Measurements from ENCODE around the gene RAB5B. TPM values are rescaled to one million over a fixed set of nuclear protein-coding genes. Genes with fewer than 3 reads are reported as not detected.
"Not testable (repeated sequence)": the region's sequence is repeated elsewhere in the genome, so short reads cannot be mapped to it uniquely, and the experiment has no call there.

Gene RAB5B
- polyA plus RNA-seq, 2 of the 4 experiments (the other 2 are of a cell fraction): 37.2 to 90.4 TPM

DNA sequence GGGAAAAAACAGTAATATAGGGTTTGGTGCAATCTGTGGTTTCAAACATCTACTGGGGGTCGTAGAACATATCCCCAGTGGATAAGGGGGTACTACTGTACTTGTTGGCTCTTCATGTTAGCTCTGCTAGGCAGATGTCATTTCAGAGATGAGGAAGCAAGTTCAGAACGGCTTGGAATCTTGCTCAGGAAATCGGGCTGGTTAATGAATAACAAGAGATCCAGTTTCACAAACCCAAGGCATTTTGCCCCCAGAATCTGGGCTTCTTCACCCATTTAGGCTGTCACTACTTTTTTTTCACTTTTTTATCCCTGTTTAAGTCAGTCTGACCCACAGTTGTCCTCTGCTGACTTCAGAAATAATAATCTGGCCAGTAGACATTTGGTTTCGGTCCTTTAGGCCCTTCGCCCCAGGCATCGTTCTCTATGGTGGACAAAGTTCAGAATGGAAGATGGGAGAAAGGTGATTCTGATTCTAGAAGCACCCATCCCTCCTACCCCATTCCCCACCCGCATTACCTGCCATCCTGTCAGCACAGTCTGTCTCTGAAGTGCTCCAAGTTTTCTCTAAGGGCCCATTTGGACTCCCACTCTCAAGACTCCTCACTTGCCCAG is 27.7 kb downstream of the RAB5B start:
- WGBS (ENCODE audit: missing lambda C conversion rate): 54% methylated on average over 7 of the region's 7 CpGs
- CTCF ChIA-PET: interaction anchor here (1.1 kb wide), 1 partner anchor 46 kb away, joined by 3 read pairs; no protein-coding TSS in a partner anchor
- POLR2A ChIA-PET: no interaction called here
- FAIRE-seq: no peak
- H3K9me3 ChIP-seq: no peaks in the 10 kb centered on the region
- no peak overlapping the region for H3K4me3 ChIP-seq
- H3K4me1 ChIP-seq: peaks cover 18% of the 10 kb centered on the region
- TF ChIP-seq RARB (CRISPR knock-in tag; IDR thresholded peaks at IDR 0.05): no peak
- TF ChIP-seq MAZ (IDR thresholded peaks at IDR 0.05; ENCODE audit: borderline replicate concordance, low read depth, low read length): no peak
- no peak for TF ChIP-seq MYC (IDR thresholded peaks at IDR 0.05; ENCODE audit: borderline replicate concordance, low read length)
- TF ChIP-seq CBX2 (IDR thresholded peaks at IDR 0.05; ENCODE audit: borderline replicate concordance, low read depth): no peak
- TF ChIP-seq MAFK (IDR thresholded peaks at IDR 0.05; ENCODE audit: partially characterized antibody): no peak
- TF ChIP-seq EP300 (IDR thresholded peaks at IDR 0.05): no peak
- TF ChIP-seq JUN (IDR thresholded peaks at IDR 0.05): no peak
- TF ChIP-seq, protein P1, sequence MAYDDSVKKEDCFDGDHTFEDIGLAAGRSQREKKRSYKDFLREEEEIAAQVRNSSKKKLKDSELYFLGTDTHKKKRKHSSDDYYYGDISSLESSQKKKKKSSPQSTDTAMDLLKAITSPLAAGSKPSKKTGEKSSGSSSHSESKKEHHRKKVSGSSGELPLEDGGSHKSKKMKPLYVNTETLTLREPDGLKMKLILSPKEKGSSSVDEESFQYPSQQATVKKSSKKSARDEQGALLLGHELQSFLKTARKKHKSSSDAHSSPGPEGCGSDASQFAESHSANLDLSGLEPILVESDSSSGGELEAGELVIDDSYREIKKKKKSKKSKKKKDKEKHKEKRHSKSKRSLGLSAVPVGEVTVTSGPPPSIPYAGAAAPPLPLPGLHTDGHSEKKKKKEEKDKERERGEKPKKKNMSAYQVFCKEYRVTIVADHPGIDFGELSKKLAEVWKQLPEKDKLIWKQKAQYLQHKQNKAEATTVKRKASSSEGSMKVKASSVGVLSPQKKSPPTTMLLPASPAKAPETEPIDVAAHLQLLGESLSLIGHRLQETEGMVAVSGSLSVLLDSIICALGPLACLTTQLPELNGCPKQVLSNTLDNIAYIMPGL (CRISPR knock-in tag; IDR thresholded peaks at IDR 0.05; ENCODE audit: borderline replicate concordance): no peak
- TF ChIP-seq ZSCAN20 (CRISPR knock-in tag; IDR thresholded peaks at IDR 0.05): no peak
- TF ChIP-seq RCOR1 (IDR thresholded peaks at IDR 0.05; ENCODE audit: low read depth, low read length): no peak
- H3K4me2 ChIP-seq: peak overlapping the region; percentile 52
- H3K27ac ChIP-seq: peak overlapping the region; percentile 7 to 65; a peak in 3 of 6 replicates
- ATAC-seq: no peak
- peak in 1 of 2 experiments; percentile 19 for DNase-seq (ENCODE audit: low read depth in 1 of 2, low spot score in 1 of 2)

DNA sequence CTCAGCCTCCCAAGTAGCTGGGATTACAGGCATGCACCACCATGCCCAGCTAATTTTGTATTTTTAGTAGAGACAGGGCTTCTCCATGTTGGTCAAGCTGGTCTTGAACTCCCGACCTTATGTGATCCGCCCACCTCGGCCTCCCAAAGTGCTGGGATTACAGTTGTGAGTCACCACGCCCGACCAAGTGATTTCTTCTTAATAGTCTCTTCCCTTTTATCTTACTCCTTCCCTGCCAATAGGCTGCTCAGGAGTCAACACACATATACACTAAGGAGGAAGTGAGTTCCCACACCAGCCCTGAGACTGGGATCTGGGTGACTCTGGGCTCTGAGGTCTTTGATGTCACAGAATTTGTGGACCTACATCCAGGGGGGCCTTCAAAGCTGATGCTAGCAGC is 29.5 kb downstream of the RAB5B start:
- ATAC-seq; H3K4me3 ChIP-seq; FAIRE-seq; POLR2A ChIA-PET; H3K9me3 ChIP-seq; H3K27ac ChIP-seq; DNase-seq (ENCODE audit: low read depth in 1 of 2, low spot score in 1 of 2); H3K4me2 ChIP-seq: not testable (repeated sequence)
- peaks cover 18% of the 10 kb centered on the region for H3K4me1 ChIP-seq
- CTCF ChIA-PET: interaction anchor here (1.1 to 4.1 kb wide), 2 partner anchors 26 to 36 kb away, joined by 3 to 22 read pairs; no protein-coding TSS in a partner anchor
- WGBS (ENCODE audit: missing lambda C conversion rate): 92% methylated on average over 5 of the region's 5 CpGs

DNA sequence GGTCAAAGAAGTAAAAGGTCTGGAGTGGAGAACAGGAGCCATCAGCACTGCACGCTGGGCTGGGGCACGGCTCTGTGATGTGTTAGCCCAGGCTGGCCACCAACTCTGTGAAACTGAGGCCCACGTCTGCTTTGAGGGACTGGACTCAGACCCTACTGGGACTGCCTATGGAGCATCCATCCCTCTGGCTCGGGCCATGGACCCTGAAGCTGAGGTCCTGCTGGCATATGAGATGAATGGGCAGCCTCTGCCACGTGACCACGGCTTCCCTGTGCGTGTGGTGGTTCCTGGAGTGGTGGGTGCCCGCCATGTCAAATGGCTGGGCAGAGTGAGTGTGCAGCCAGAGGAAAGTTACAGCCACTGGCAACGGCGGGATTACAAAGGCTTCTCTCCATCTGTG is 30.3 kb downstream of the RAB5B start:
- Histone ChIP-seq H3K4me3 (no peak overlapping the region), H3K4me1 (peaks cover 18% of the 10 kb centered on the region), H3K4me2 (no peak overlapping the region), H3K9me3 (no peaks in the 10 kb centered on the region), H3K27ac (no peak overlapping the region)
- ATAC-seq: no peak
- POLR2A ChIA-PET: no interaction called here
- no peak for TF ChIP-seq CHD4 (IDR thresholded peaks at IDR 0.05; ENCODE audit: borderline replicate concordance)
- FAIRE-seq: no peak
- DNase-seq (ENCODE audit: low read depth in 1 of 2, low spot score in 1 of 2): no peak
- CTCF ChIA-PET: interaction anchor here (1.0 to 4.1 kb wide), 2 partner anchors 8 to 26 kb away, joined by 4 to 22 read pairs; no protein-coding TSS in a partner anchor
- WGBS (ENCODE audit: missing lambda C conversion rate): 96% methylated on average over 10 of the region's 10 CpGs

DNA sequence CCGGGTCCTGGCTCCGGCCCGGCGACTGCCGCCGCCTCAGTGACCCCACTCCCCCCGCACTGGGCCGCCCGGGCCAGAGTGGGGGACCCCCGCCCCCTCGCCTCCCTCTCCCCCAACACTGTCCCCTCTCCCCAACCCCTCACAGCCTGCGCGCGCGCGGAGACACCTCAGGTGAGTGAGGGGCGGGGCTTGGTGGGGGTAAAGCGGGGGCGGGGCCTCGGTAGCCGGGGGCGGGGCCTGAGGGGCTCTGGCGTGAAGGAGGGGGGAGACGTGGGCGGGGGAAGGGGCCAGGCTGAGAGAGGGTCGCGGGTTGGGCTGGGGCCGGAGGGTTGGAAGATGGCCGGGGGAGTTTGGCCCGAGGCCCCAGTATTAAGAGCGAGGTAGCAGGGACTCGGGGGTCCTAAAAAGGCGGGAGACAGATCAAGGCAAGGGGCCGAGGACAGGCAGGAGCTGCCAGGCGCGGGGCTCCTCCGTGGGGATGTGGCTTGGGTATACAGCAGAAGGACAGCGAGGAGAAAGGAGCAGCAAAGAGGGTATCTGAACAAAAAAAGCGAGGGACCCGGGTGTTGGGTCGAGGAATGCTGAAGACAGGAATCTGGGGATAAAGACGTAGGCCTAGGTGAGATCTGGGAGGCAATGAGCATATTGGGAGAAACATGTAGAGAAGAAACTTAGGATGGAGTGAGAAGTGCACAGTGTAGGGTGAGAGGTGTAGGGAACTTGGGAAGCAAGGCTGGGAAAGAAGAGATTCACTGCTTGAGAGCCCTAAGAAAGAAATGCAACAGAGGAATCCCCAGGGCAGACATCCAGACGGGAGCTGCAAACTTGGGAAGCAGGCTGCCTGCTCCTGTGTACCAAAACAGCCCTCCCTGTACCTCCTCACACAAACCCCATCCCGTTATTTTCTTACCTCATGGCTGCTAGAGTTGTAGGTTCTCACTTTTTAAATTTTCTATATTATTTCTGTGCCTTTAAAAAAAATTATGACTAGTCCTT is 34.0 kb downstream of the RAB5B start:
- POLR2A ChIA-PET: interaction anchor here (0.6 to 1.5 kb wide), 5 partner anchors 11 to 56 kb away, joined by 3 to 13 read pairs (median 8); partner anchors contain the start of genes RAB5B and SUOX
- no peak for FAIRE-seq
- peaks cover 6% of the 10 kb centered on the region; the same call in 2 of the 3 replicates for H3K4me1 ChIP-seq
- peak overlapping the region; percentile 97 for H3K4me2 ChIP-seq
- peak overlapping the region; percentile 98 for H3K4me3 ChIP-seq
- H3K9me3 ChIP-seq: no peaks in the 10 kb centered on the region
- peak overlapping the region; percentile 98 to 99 for H3K27ac ChIP-seq
- CTCF ChIA-PET: interaction anchor here (2.2 to 4.3 kb wide), 4 partner anchors 10 to 22 kb away, joined by 10 to 28 read pairs (median 22); partner anchors contain the start of gene SUOX
- peak; percentile 72 to 81 for ATAC-seq
- 19% methylated on average over 22 of the region's 44 CpGs for WGBS (ENCODE audit: missing lambda C conversion rate)
- TF ChIP-seq JUN (IDR thresholded peaks at IDR 0.05) (0 out of 5 replicates have a peak, but pooled peaks of 1 of the 2 experiments have one; percentile 46), TFCP2L1 (CRISPR knock-in tag; IDR thresholded peaks at IDR 0.05) (no peak), PHF8 (IDR thresholded peaks at IDR 0.05; ENCODE audit: borderline replicate concordance, low read depth) (0 out of 2 replicates have a peak, but pooled peaks have one; percentile 21)
- TF ChIP-seq, protein P2, sequence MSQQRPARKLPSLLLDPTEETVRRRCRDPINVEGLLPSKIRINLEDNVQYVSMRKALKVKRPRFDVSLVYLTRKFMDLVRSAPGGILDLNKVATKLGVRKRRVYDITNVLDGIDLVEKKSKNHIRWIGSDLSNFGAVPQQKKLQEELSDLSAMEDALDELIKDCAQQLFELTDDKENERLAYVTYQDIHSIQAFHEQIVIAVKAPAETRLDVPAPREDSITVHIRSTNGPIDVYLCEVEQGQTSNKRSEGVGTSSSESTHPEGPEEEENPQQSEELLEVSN (IDR thresholded peaks at IDR 0.05; ENCODE audit: borderline replicate concordance, low read depth): 0 out of 2 replicates have a peak, but pooled peaks have one; percentile 44
- TF ChIP-seq, protein P3, sequence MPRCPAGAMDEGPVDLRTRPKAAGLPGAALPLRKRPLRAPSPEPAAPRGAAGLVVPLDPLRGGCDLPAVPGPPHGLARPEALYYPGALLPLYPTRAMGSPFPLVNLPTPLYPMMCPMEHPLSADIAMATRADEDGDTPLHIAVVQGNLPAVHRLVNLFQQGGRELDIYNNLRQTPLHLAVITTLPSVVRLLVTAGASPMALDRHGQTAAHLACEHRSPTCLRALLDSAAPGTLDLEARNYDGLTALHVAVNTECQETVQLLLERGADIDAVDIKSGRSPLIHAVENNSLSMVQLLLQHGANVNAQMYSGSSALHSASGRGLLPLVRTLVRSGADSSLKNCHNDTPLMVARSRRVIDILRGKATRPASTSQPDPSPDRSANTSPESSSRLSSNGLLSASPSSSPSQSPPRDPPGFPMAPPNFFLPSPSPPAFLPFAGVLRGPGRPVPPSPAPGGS (IDR thresholded peaks at IDR 0.05): no peak
- TF ChIP-seq, protein P4, sequence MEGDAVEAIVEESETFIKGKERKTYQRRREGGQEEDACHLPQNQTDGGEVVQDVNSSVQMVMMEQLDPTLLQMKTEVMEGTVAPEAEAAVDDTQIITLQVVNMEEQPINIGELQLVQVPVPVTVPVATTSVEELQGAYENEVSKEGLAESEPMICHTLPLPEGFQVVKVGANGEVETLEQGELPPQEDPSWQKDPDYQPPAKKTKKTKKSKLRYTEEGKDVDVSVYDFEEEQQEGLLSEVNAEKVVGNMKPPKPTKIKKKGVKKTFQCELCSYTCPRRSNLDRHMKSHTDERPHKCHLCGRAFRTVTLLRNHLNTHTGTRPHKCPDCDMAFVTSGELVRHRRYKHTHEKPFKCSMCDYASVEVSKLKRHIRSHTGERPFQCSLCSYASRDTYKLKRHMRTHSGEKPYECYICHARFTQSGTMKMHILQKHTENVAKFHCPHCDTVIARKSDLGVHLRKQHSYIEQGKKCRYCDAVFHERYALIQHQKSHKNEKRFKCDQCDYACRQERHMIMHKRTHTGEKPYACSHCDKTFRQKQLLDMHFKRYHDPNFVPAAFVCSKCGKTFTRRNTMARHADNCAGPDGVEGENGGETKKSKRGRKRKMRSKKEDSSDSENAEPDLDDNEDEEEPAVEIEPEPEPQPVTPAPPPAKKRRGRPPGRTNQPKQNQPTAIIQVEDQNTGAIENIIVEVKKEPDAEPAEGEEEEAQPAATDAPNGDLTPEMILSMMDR (IDR thresholded peaks at IDR 0.05): no peak
- DNase-seq (ENCODE audit: low read depth in 1 of 2, low spot score in 1 of 2): peak in 1 of 2 experiments; percentile 61
